ENCODE measurements around the gene TMTC2.

The TMTC2 gene

GRCh38 chr12:82730953-82731459 is 44.3 kb downstream of the TMTC2 start:
- DNase-seq (ENCODE audit: extremely low spot score) = no peak
- POLR2A ChIA-PET = no interaction called here
- no peak for TF ChIP-seq CTCF (IDR thresholded peaks at IDR 0.05; ENCODE audit: control extremely low read depth, extremely low read depth, low read depth, missing control alignments)
- CTCF ChIA-PET = interaction anchor here (0.8 to 1.4 kb wide), 3 partner anchors 10 to 22 kb away, joined by 3 to 4 read pairs (median 3); no protein-coding TSS in a partner anchor

- CTCF ChIA-PET = interaction anchor here (1.0 to 2.2 kb wide), 6 partner anchors 11 to 56 kb away, joined by 3 to 6 read pairs (median 3); no protein-coding TSS in a partner anchor
- TF ChIP-seq CTCF (IDR thresholded peaks at IDR 0.05; ENCODE audit: control extremely low read depth, extremely low read depth, low read depth, missing control alignments) = no peak
- POLR2A ChIA-PET = no interaction called here
- DNase-seq (ENCODE audit: extremely low spot score) = no peak
Observed at GRCh38 chr12:82740129-82741000, 53.7 kb downstream of the TMTC2 start.

GRCh38 chr12:82745063-82745674 is 58.5 kb downstream of the TMTC2 start:
- DNase-seq (ENCODE audit: extremely low spot score) = no peak

GRCh38 chr12:82745807-82746206 is 59.1 kb downstream of the TMTC2 start:
- CTCF ChIA-PET = interaction anchor here (1.0 to 1.4 kb wide), 2 partner anchors 10 to 19 kb away, joined by 3 read pairs; no protein-coding TSS in a partner anchor
- DNase-seq (ENCODE audit: extremely low spot score) = no peak

More at GRCh38 chr12:82745063-82745674, 58.5 kb downstream of the TMTC2 start:
- TF ChIP-seq CTCF (IDR thresholded peaks at IDR 0.05; ENCODE audit: control extremely low read depth, extremely low read depth, low read depth, missing control alignments) = no peak
- POLR2A ChIA-PET = no interaction called here
- CTCF ChIA-PET = interaction anchor here (1.0 to 1.4 kb wide), 3 partner anchors 10 to 42 kb away, joined by 3 read pairs; no protein-coding TSS in a partner anchor

GRCh38 chr12:82746668-82747067 is 60.0 kb downstream of the TMTC2 start:
- no peak for DNase-seq (ENCODE audit: extremely low spot score)
- no peak for TF ChIP-seq CTCF (IDR thresholded peaks at IDR 0.05; ENCODE audit: control extremely low read depth, extremely low read depth, low read depth, missing control alignments)
- CTCF ChIA-PET = interaction anchor here (1.4 kb wide), 1 partner anchor 26 kb away, joined by 4 read pairs; no protein-coding TSS in a partner anchor
- POLR2A ChIA-PET = no interaction called here

More at GRCh38 chr12:82745807-82746206, 59.1 kb downstream of the TMTC2 start:
- no peak for TF ChIP-seq CTCF (IDR thresholded peaks at IDR 0.05; ENCODE audit: control extremely low read depth, extremely low read depth, low read depth, missing control alignments)
- POLR2A ChIA-PET = no interaction called here

- no peak for TF ChIP-seq CTCF (IDR thresholded peaks at IDR 0.05; ENCODE audit: control extremely low read depth, extremely low read depth, low read depth, missing control alignments)
- ChIA-PET POLR2A (no interaction called here), CTCF (no interaction called here)
- no peak for DNase-seq (ENCODE audit: extremely low spot score)
Observed at GRCh38 chr12:82749015-82749414, 62.3 kb downstream of the TMTC2 start.

Data from GM10248 (cell line).